WTC11 (cell line): ENCODE results near the gene NSG2.

Experiments used
- ATF3 ChIP-seq: sonication (generic); formaldehyde crosslinking; conservative IDR thresholded peaks from 2 replicates; pipeline ENCODE4 v1.8.1; 2022; ENCODE audit warnings: mild to moderate bottlenecking, missing genetic modification reagents
- CTCF ChIP-seq: fragments of 200-600 bp; IDR thresholded peaks from 2 replicates; pipeline ENCODE4 v1.8.0; 2022; ENCODE audit warnings: antibody characterized with exemption
- E2F1 ChIP-seq: sonication (generic); formaldehyde crosslinking; IDR thresholded peaks from 2 replicates; pipeline ENCODE4 v1.8.0; 2022; ENCODE audit warnings: mild to moderate bottlenecking, missing genetic modification reagents
- E2F5 ChIP-seq: sonication (generic); formaldehyde crosslinking; IDR thresholded peaks from 2 replicates; pipeline ENCODE4 v1.8.1; 2022; ENCODE audit warnings: mild to moderate bottlenecking, moderate library complexity, missing genetic modification reagents
- PREB ChIP-seq: sonication (generic); formaldehyde crosslinking; IDR thresholded peaks from 2 replicates; pipeline ENCODE4 v1.8.1; 2022; ENCODE audit warnings: mild to moderate bottlenecking, missing genetic modification reagents, moderate library complexity, borderline replicate concordance

- no peak for TF ChIP-seq PREB
- no peak for TF ChIP-seq CTCF
- no peak for TF ChIP-seq ATF3 (CRISPR knock-in tag)
- TF ChIP-seq E2F5 (CRISPR knock-in tag): no peak
- no peak for TF ChIP-seq E2F1 (CRISPR knock-in tag)
These were observed 52.1 kb downstream of the NSG2 start for GRCh38 chr5:174097486-174098185.
